HEK293 (cell line): Measurements from ENCODE around the gene ANKRD33.

Experiments
- BCL6B ChIP-seq: fragments of 450-650 bp; formaldehyde crosslinking; IDR thresholded peaks from 2 replicates; pipeline ENCODE4 v1.5.1; 2017; ENCODE audit warnings: missing biosample characterization, missing genetic modification characterization
- CTCF ChIP-seq: fragments of 450-650 bp; formaldehyde crosslinking; IDR thresholded peaks from 2 replicates; pipeline ENCODE4 v1.5.1; 2016; ENCODE audit warnings: missing biosample characterization, missing genetic modification characterization
- ZBTB17 ChIP-seq: fragments of 450-650 bp; formaldehyde crosslinking; IDR thresholded peaks from 2 replicates; pipeline ENCODE4 v1.5.1; 2016; ENCODE audit warnings: missing biosample characterization, missing genetic modification characterization
- ZNF138 ChIP-seq: fragments of 450-650 bp; formaldehyde crosslinking; IDR thresholded peaks from 2 replicates; pipeline ENCODE4 v1.5.1; 2016; ENCODE audit warnings: missing biosample characterization, missing genetic modification characterization, borderline replicate concordance

GRCh38 chr12:51872689-51872981, 15.3 kb upstream of the ANKRD33 start:
- TF ChIP-seq ZNF138 (tag by site-specific recombination) (no peak), ZBTB17 (no peak), BCL6B (no peak), CTCF (tag by site-specific recombination) (no peak)
